ENCODE results near the gene LARP1B. TPM values are rescaled to one million over a fixed set of nuclear protein-coding genes. Genes with fewer than 3 reads are reported as not detected.
"Not testable (repeated sequence)": the region's sequence is repeated elsewhere in the genome, so short reads cannot be mapped to it uniquely, and the experiment has no call there.

The LARP1B gene
- total RNA-seq = 22.3 and 23.2 TPM in 2 replicates
- long read RNA-seq, partial matches to known transcripts = 5 of 26 reads
- long read RNA-seq, other reads (novel, unspliced or antisense) = 14 of 26 reads

- Mint-ChIP-seq H3K9me3 (ENCODE audit: low read depth) (no peaks in the 10 kb centered on the region), H3K27ac (peak within 1 kb of the TSS; percentile 98), H3K27me3 (no peaks in the 10 kb centered on the region), H3K4me1 (ENCODE audit: low read depth) (peaks cover 8% of the 10 kb centered on the region), H3K36me3 (ENCODE audit: insufficient read depth) (peaks cover 1% of the 10 kb centered on the region), H3K4me3 (ENCODE audit: low read depth) (peak within 1 kb of the TSS; percentile 89)
- peak; percentile 95 for DNase-seq (ENCODE audit: low spot score, unreplicated experiment)
- TF ChIP-seq, protein P1, sequence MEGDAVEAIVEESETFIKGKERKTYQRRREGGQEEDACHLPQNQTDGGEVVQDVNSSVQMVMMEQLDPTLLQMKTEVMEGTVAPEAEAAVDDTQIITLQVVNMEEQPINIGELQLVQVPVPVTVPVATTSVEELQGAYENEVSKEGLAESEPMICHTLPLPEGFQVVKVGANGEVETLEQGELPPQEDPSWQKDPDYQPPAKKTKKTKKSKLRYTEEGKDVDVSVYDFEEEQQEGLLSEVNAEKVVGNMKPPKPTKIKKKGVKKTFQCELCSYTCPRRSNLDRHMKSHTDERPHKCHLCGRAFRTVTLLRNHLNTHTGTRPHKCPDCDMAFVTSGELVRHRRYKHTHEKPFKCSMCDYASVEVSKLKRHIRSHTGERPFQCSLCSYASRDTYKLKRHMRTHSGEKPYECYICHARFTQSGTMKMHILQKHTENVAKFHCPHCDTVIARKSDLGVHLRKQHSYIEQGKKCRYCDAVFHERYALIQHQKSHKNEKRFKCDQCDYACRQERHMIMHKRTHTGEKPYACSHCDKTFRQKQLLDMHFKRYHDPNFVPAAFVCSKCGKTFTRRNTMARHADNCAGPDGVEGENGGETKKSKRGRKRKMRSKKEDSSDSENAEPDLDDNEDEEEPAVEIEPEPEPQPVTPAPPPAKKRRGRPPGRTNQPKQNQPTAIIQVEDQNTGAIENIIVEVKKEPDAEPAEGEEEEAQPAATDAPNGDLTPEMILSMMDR (IDR thresholded peaks at IDR 0.05; ENCODE audit: unreplicated experiment) = no peak
Measured at GRCh38 chr4:128060699-128061565, at the start of gene LARP1B. TSS of gene LARP1B (plus strand) at chr4:128061312. CDS start at chr4:128074952, 13,640 bp downstream.

DNA sequence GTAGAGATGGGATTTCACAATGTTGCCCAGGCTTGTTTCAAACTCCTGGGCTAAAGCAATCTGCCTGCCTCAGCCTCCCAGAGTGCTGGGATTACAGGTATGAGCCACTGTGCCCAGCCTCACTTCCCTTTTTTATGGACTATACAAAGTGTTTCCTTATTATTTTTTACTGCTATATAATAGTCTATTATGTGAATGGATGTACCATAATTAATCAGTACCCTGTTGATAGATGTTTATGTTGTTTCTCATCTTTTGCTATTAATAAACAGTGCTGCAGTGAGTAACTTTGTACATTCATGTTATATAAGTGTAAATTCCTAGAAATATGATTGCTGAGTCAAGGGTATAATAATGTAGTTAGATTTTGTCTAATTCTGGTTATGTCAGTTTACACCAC lies 35.8 kb upstream of the LARP1B start:
- H3K4me3 Mint-ChIP-seq (ENCODE audit: low read depth) = no peak overlapping the region
- no peak overlapping the region for H3K27ac Mint-ChIP-seq
- TF ChIP-seq, protein P1 (IDR thresholded peaks at IDR 0.05; ENCODE audit: unreplicated experiment) = no peak
- DNase-seq (ENCODE audit: low spot score, unreplicated experiment) = no peak
- H3K9me3 Mint-ChIP-seq (ENCODE audit: low read depth) = peaks cover 4% of the 10 kb centered on the region
- no peaks in the 10 kb centered on the region for H3K4me1 Mint-ChIP-seq (ENCODE audit: low read depth)
- peaks cover 19% of the 10 kb centered on the region for H3K36me3 Mint-ChIP-seq (ENCODE audit: insufficient read depth)
- H3K27me3 Mint-ChIP-seq = no peaks in the 10 kb centered on the region

GRCh38 chr4:128029907-128030306 lies 31.2 kb upstream of the LARP1B start:
- no peaks in the 10 kb centered on the region for H3K9me3 Mint-ChIP-seq (ENCODE audit: low read depth)
- H3K27me3 Mint-ChIP-seq = no peaks in the 10 kb centered on the region
- H3K4me1 Mint-ChIP-seq (ENCODE audit: low read depth) = no peaks in the 10 kb centered on the region
- TF ChIP-seq, protein P1 (IDR thresholded peaks at IDR 0.05; ENCODE audit: unreplicated experiment) = no peak
- DNase-seq (ENCODE audit: low spot score, unreplicated experiment) = no peak
- no peak overlapping the region for H3K4me3 Mint-ChIP-seq (ENCODE audit: low read depth)
- peaks cover 15% of the 10 kb centered on the region for H3K36me3 Mint-ChIP-seq (ENCODE audit: insufficient read depth)
- no peak overlapping the region for H3K27ac Mint-ChIP-seq

DNA sequence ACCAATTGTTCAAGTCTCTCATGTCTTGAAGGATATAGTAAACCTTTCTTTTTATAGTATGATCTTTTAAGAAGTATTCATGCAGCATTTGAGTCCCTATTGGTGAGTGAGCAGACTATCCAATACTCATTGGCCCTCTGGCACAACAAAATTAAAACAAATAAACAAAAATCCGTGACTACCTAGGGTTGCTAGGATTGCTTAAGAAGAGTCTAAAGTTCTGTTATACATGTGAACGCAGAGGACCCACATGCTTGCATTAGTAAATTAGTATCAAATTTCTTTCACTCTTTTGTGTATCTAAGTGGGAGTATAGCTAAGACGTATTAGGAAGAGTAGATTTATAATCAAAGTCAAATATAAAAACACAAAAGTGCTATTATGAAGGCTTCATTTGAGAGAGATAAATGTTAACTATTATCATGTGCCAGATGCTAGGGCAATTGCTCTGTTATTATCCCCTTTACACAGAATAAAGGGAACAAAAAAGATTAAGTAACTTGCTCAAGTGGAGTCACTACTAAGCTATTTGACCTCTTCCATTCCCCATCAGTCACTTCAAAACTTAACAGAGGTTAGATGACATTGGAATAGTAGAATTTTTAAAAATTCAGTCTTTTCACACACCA lies 29.2 kb upstream of the LARP1B start:
- Mint-ChIP-seq H3K4me1 (ENCODE audit: low read depth) (no peaks in the 10 kb centered on the region), H3K9me3 (ENCODE audit: low read depth) (no peaks in the 10 kb centered on the region), H3K4me3 (ENCODE audit: low read depth) (no peak overlapping the region), H3K27ac (no peak overlapping the region), H3K27me3 (no peaks in the 10 kb centered on the region), H3K36me3 (ENCODE audit: insufficient read depth) (peaks cover 10% of the 10 kb centered on the region)
- TF ChIP-seq, protein P1 (IDR thresholded peaks at IDR 0.05; ENCODE audit: unreplicated experiment) = no peak
- no peak for DNase-seq (ENCODE audit: low spot score, unreplicated experiment)

DNA sequence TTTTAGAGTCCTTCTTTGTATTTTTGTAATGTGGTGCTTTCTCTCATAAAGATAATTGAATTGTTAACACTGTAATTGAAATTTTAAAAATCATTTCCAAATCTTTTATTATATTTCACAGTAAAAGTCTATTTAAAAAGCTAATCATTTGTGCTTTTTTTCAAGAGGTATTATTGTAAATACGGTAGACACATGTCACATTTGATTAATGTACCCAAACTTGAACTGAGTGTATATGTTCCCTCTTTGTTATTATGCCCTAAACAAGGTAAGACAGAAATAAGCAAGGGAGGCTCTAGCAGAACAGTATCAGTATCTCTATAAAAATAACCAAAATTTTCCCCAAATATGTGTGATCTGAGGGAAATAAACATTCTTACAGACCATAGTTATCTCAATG lies 21.5 kb upstream of the LARP1B start:
- H3K4me1 Mint-ChIP-seq (ENCODE audit: low read depth) = no peaks in the 10 kb centered on the region
- TF ChIP-seq, protein P1 (IDR thresholded peaks at IDR 0.05; ENCODE audit: unreplicated experiment) = no peak
- DNase-seq (ENCODE audit: low spot score, unreplicated experiment) = no peak
- no peak overlapping the region for H3K27ac Mint-ChIP-seq
- H3K9me3 Mint-ChIP-seq (ENCODE audit: low read depth) = no peaks in the 10 kb centered on the region
- H3K27me3 Mint-ChIP-seq = no peaks in the 10 kb centered on the region
- no peak overlapping the region for H3K4me3 Mint-ChIP-seq (ENCODE audit: low read depth)
- no peaks in the 10 kb centered on the region for H3K36me3 Mint-ChIP-seq (ENCODE audit: insufficient read depth)

- not testable (repeated sequence) for H3K36me3 Mint-ChIP-seq (ENCODE audit: insufficient read depth); H3K4me1 Mint-ChIP-seq (ENCODE audit: low read depth); H3K9me3 Mint-ChIP-seq (ENCODE audit: low read depth); H3K27me3 Mint-ChIP-seq; H3K27ac Mint-ChIP-seq; DNase-seq (ENCODE audit: low spot score, unreplicated experiment); H3K4me3 Mint-ChIP-seq (ENCODE audit: low read depth)
Measured at GRCh38 chr4:128047019-128047418, 14.1 kb upstream of the LARP1B start.

DNA sequence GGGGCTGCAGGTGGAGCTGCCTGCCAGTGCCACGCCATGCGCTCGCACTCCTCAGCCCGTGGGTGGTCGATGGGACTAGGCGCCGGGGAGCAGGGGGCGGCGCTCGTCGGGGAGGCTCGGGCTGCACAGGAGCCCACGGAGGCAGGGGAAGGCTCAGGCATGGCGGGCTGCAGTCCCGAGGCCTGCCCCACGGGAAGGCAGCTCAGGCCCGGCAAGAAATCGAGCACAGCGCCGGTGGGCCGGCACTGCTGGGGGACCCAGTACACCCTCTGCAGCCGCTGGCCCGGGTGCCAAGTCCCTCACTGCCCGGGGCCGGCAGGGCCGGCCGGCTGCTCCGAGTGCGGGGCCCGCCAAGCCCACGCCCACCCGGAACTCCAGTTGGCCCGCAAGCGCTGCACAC lies 13.6 kb upstream of the LARP1B start:
- not testable (repeated sequence) for H3K27me3 Mint-ChIP-seq; H3K36me3 Mint-ChIP-seq (ENCODE audit: insufficient read depth); H3K9me3 Mint-ChIP-seq (ENCODE audit: low read depth); H3K4me3 Mint-ChIP-seq (ENCODE audit: low read depth); H3K27ac Mint-ChIP-seq; H3K4me1 Mint-ChIP-seq (ENCODE audit: low read depth); DNase-seq (ENCODE audit: low spot score, unreplicated experiment)

DNA sequence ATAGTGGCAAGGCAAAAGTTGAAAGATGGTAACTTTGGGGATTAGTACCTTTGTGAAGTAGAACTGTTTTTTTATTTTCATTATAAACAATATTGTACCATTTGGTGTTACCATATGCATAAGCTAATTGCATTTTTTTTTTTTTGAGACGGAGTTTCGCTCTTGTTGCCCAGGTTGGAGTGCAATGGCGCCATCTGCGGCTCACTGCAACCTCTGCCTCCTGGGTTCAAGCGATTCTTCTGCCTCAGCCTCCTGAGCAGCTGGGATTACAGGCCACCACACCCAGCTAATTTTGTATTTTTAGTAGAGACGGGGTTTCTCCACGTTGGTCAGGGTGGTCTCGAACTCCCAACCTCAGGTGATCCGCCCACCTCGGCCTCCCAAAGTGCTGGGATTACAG lies 9.9 kb upstream of the LARP1B start:
- DNase-seq (ENCODE audit: low spot score, unreplicated experiment); H3K4me1 Mint-ChIP-seq (ENCODE audit: low read depth); H3K36me3 Mint-ChIP-seq (ENCODE audit: insufficient read depth); H3K27me3 Mint-ChIP-seq; H3K9me3 Mint-ChIP-seq (ENCODE audit: low read depth); H3K27ac Mint-ChIP-seq; H3K4me3 Mint-ChIP-seq (ENCODE audit: low read depth): not testable (repeated sequence)

Measured in progenitor cell of endocrine pancreas (in vitro differentiated cells).